SU-DHL-6 (cell line): ENCODE results near the gene ZNF654.

Source experiments
- EZH2phosphoT487 ChIP-seq: fragments of 200-600 bp; sonication (generic), shearing (Covaris generic); conservative IDR thresholded peaks from 2 replicates; pipeline ENCODE4 v1.6.1; 2018; ENCODE audit warnings: mild to moderate bottlenecking, antibody characterized with exemption, low read length, moderate library complexity, mixed read lengths
- TF ChIP-seq, protein P1 (sequence below): fragments of 200-600 bp; sonication (generic); IDR thresholded peaks from one replicate; pipeline ENCODE4 v1.5.1; 2017; ENCODE audit warnings: antibody characterized with exemption, mild to moderate bottlenecking, low read length, moderate library complexity; ENCODE audit not compliant: insufficient read depth, poor library complexity, severe bottlenecking

DNA sequence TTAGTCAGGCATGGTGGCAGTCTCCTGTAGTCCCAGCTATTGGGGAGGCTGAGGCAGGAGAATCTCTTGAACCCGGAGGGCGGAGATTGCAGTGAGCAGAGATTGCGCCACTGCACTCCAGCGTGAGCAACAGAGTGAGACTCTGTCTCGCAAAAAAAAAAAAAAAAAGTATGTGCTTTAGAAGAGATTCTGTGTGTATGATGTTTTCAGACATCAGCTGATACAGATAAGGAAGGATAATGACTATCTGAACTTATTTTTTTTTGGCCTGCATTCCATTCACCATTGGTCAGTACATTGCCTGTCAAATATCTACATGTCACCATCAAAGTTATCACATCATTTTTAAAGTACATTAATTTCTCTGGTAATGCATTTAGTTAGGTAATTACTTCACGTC, 108.1 kb downstream of the ZNF654 start:
- TF ChIP-seq, protein P1, sequence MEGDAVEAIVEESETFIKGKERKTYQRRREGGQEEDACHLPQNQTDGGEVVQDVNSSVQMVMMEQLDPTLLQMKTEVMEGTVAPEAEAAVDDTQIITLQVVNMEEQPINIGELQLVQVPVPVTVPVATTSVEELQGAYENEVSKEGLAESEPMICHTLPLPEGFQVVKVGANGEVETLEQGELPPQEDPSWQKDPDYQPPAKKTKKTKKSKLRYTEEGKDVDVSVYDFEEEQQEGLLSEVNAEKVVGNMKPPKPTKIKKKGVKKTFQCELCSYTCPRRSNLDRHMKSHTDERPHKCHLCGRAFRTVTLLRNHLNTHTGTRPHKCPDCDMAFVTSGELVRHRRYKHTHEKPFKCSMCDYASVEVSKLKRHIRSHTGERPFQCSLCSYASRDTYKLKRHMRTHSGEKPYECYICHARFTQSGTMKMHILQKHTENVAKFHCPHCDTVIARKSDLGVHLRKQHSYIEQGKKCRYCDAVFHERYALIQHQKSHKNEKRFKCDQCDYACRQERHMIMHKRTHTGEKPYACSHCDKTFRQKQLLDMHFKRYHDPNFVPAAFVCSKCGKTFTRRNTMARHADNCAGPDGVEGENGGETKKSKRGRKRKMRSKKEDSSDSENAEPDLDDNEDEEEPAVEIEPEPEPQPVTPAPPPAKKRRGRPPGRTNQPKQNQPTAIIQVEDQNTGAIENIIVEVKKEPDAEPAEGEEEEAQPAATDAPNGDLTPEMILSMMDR: no peak
- TF ChIP-seq EZH2phosphoT487: no peak
